GM12874 (cell line): ENCODE data around the gene CALCB.

Experiments used
- TF ChIP-seq, protein P1 (sequence below): IDR thresholded peaks from 2 replicates; pipeline ENCODE4 v1.5.1; 2011; ENCODE audit warnings: low read depth, mild to moderate bottlenecking, control low read depth, low read length, moderate library complexity; ENCODE audit not compliant: insufficient read depth

The CALCB gene, protein sequence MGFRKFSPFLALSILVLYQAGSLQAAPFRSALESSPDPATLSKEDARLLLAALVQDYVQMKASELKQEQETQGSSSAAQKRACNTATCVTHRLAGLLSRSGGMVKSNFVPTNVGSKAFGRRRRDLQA

DNA sequence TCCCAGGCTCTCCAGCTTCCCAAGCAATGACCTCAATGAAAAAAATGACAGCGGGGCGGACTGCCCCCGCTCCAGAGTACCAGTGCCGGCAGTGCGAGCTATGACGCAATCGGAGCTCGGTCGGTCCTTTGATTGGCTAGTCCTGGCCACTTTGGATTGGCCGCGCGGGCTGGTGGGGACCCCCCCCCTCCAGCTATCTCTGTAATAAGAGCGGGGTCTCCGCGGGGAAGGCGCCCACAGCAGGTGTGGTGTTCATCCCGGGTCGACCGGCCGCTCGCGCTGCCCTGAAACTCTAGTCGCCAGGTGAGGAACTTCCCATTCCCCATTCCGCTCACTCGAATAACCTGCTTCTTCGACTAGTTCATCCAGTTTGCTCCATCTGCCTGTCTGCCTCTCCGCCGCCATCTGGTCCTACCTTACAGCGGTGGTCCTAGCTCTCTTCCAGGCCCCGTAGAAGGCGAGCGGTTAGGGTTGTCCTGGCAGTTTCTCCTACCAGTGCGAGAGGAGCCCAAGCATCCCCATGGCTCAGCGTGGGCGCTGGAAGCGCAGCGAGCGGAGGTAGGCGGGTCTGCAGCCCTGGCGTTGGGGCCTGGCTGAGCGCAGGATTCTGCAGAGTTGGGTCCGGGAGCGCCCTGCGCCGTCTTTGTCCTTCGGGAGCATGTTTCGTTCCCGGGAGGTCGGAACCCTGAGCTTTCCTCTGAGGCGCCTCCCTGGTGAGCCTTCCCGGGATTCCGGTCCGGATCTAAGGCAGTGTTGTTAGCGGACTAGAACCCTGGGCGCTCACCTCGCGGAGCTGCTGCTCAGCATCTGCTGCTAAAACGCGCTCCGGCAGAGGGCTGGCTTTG lies at the start of gene CALCB:
Gene CALCB, plus strand, starts transcription at position 233 of the 845 bp plus-strand sequence. CDS start 1,126 bp downstream, outside the sequence.
- TF ChIP-seq, protein P1, sequence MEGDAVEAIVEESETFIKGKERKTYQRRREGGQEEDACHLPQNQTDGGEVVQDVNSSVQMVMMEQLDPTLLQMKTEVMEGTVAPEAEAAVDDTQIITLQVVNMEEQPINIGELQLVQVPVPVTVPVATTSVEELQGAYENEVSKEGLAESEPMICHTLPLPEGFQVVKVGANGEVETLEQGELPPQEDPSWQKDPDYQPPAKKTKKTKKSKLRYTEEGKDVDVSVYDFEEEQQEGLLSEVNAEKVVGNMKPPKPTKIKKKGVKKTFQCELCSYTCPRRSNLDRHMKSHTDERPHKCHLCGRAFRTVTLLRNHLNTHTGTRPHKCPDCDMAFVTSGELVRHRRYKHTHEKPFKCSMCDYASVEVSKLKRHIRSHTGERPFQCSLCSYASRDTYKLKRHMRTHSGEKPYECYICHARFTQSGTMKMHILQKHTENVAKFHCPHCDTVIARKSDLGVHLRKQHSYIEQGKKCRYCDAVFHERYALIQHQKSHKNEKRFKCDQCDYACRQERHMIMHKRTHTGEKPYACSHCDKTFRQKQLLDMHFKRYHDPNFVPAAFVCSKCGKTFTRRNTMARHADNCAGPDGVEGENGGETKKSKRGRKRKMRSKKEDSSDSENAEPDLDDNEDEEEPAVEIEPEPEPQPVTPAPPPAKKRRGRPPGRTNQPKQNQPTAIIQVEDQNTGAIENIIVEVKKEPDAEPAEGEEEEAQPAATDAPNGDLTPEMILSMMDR: no peak

DNA sequence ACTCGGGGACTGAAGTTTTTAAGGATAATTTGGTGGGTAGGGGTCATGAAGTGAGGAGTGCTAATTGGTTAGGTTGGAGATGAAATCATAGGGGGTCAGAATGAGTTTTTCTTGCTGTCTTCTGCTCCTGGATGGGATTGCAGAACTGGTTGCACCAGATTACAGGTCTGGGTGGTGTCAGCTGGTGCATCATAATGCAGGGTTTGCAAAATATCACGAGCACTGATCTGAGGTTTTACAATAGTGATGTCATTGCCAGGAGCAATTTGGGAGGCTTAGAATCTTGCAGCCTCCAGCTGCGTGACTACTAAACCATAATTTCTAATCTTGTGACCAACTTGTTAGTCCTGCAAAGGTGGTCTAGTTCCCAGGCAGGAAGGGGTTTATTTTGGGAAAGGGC lies 46.4 kb upstream of the CALCB start:
- TF ChIP-seq, protein P1: no peak

DNA sequence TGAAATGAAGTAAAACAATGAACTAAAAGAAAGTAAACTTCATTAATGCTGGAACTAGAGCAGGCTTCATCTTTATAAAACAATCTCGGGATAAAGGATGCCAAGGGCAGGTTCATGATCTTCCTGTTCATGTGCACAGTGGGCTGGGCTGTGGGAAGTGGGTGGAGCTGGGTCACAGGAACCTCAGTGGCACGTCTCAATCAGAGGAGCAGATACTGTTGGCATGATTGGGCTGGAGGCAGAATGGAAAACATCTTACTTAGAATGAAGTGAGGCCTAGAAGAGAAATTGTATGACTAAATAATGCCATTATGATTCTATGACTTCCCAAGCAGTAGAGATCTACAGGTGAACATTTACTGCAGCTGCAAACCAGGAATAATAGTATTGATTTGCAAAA lies 45.4 kb upstream of the CALCB start:
- TF ChIP-seq, protein P1: no peak

DNA sequence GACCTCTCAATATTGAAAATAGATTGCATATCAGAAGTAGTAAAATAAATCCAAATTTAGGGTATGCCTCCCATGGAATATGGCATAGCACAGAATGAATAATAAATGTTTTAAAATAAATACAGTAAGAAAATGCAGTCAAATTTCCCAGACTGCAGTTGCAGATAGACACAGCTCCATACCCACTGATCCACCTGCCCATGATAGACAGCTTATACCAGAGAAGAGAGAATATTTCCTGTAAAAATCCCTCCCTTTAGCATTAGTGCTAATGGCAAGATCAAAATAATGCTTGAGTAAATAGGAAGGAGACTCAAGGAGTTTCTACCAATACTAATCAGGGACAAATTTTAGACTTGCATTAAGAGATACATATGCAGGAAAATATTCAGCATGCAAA lies 45.0 kb upstream of the CALCB start:
- TF ChIP-seq, protein P1: no peak

GRCh38 chr11:15034687-15035267 lies 38.6 kb upstream of the CALCB start:
- TF ChIP-seq, protein P1: no peak

- TF ChIP-seq, protein P1: no peak
Observed at GRCh38 chr11:15035283-15035682, 38.1 kb upstream of the CALCB start.

DNA sequence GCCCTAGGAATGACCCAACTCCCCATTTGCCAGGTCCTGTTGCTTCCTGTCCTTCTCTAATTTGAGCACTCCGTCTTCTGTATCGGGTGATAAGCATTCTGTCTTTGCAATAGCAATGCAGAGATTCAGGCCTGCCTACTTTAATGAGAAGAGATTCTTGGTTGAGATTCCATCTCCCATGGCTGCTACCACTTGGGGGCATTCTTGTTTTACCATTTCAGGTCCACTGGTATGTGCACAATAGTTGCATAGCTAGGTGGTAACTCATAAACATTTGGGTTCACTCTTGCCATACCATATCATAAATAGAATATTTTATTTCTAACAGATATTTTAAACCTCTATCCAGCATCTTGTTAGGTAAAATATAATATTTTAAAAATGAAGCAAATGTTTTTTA lies 34.4 kb upstream of the CALCB start:
- TF ChIP-seq, protein P1: no peak
